Stimulated activated CD8-positive, alpha-beta memory T cell treated with anti-CD3 and anti-CD28 coated beads, Interleukin-15, amount 100 ng/mL, for 4 hours (primary cell): ENCODE measurements around the gene LTB.
"Not testable (repeated sequence)": the region's sequence is repeated elsewhere in the genome, so short reads cannot be mapped to it uniquely, and the experiment has no call there.

Experiments used
- DNase-seq, 2 donors: peaks; one replicate each; pipeline ENCODE4 v3.0.0-alpha.2; 2020; ENCODE audit warnings: low read depth in 2 of 2

The LTB gene

GRCh38 chr6:31607317-31607716 is 25.1 kb upstream of the LTB start:
- no peak for DNase-seq

GRCh38 chr6:31597006-31597405 is 14.8 kb upstream of the LTB start:
- no peak for DNase-seq

- DNase-seq: no peak
These were observed 10.2 kb upstream of the LTB start for GRCh38 chr6:31592396-31592771.

- not testable (repeated sequence) for DNase-seq
These were observed 8.5 kb upstream of the LTB start for GRCh38 chr6:31590691-31591090.

GRCh38 chr6:31588871-31589650 is 6.8 kb upstream of the LTB start:
- no peak for DNase-seq

GRCh38 chr6:31587791-31588777 is 5.9 kb upstream of the LTB start:
- DNase-seq: no peak

- no peak for DNase-seq
These were observed 4.5 kb upstream of the LTB start for GRCh38 chr6:31586599-31587281.

- no peak for DNase-seq
These were observed 3.8 kb upstream of the LTB start, which contains the start of gene LST1 for GRCh38 chr6:31586008-31586407. LST1 (plus strand) TSS chr6:31586277; CDS start chr6:31587300, 1,023 bp downstream.

GRCh38 chr6:31585491-31585890 is 3.3 kb upstream of the LTB start:
- no peak for DNase-seq

- no peak for DNase-seq
These were observed 592 bp downstream of the LTB start for GRCh38 chr6:31581434-31582229.

GRCh38 chr6:31580807-31581433 is 1.3 kb downstream of the LTB start:
- peak; percentile 69 to 79 for DNase-seq

- no peak for DNase-seq
These were observed 1.8 kb downstream of the LTB start for GRCh38 chr6:31580438-31580740.

GRCh38 chr6:31579546-31580437 is 2.4 kb downstream of the LTB start:
- DNase-seq: no peak

- no peak for DNase-seq
These were observed 3.1 kb downstream of the LTB start for GRCh38 chr6:31579119-31579505.

GRCh38 chr6:31578184-31579118 is 3.8 kb downstream of the LTB start:
- DNase-seq: no peak

GRCh38 chr6:31577579-31577966 is 4.7 kb downstream of the LTB start:
- DNase-seq: no peak

- DNase-seq: no peak
These were observed 5.2 kb downstream of the LTB start for GRCh38 chr6:31576897-31577578.

- no peak for DNase-seq
These were observed 6.1 kb downstream of the LTB start for GRCh38 chr6:31575952-31576685.
